SK-N-MC (cell line): ENCODE data around the gene P2RY8.
"Not testable (repeated sequence)": the region's sequence is repeated elsewhere in the genome, so short reads cannot be mapped to it uniquely, and the experiment has no call there.

Source experiments
- EZH2 ChIP-seq: fragments of 200-600 bp; sonication (generic); IDR thresholded peaks from one replicate; pipeline ENCODE4 v1.6.1; 2017; ENCODE audit warnings: antibody characterized with exemption
- POLR2AphosphoS5 ChIP-seq: IDR thresholded peaks from 2 replicates; pipeline ENCODE4 v1.6.1; 2012; ENCODE audit warnings: mild to moderate bottlenecking, low read depth, low read length, borderline replicate concordance

DNA sequence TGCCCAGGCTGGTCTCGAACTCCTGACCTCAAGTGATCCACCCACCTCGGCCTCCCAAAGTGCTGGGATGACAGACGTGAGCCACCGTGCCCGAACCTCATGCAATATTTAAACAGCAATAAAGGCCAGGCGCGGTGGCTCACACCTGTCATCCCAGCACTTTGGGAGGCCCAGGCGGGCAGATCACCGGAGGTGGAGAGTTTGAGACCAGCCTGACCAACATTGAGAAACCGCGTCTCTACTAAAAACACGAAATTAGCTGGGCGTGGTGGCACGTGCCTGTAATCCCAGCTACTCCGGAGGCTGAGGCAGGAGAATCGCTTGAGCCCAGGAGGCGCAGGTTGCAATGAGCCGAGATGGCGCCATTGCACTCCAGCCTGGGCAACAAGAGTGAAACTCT lies 37.2 kb upstream of the P2RY8 start:
- TF ChIP-seq POLR2AphosphoS5, EZH2: not testable (repeated sequence)
